Measurements from ENCODE around the gene FAM184A. TPM values are rescaled to one million over a fixed set of nuclear protein-coding genes. Genes with fewer than 3 reads are reported as not detected.

Gene FAM184A
- total and polyA plus RNA-seq, 9 of the 15 experiments (the other 6 are each of a cell fraction or from before 2014, with no cell fraction given): 6.4 to 18.7 (median 13.1) TPM

DNA sequence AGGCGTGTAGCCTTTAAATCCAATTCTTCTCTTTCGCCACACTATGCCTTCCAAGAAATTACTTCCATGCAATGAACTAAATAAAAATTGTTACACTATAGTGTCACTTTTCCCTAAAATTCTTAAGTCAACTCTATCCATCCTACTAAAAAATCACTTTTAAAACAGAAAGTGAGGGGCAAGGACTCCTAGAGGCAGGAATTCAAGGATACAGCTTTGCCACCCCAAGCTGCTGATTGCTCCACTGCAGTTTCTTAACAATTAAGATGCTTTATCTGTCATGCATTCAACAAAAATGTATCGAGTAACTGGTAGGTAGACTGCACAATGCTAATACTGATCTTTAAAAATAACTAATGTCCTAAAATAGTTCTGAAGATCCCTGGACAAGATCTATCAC is 147.8 kb downstream of the FAM184A start:
- 96% methylated on average over 3 of the region's 3 CpGs for WGBS (ENCODE audit: insufficient coverage, low coverage, missing lambda C conversion rate)
- no peak for FAIRE-seq
- ATAC-seq: no peak
- ChIA-PET CTCF (ENCODE audit: low intra/inter-chr PET ratio) (no interaction called here), POLR2A (interaction anchor here (0.6 kb wide), 1 partner anchor 36 kb away, joined by 4 read pairs; the partner anchor contains the start of gene ASF1A)
- Histone ChIP-seq H4K20me1 (replicated peaks; ENCODE audit: control insufficient read depth, insufficient read depth, low read length) (no peaks in the 10 kb centered on the region), H3K9me1 (ENCODE audit: control insufficient read depth, insufficient read depth, low read length) (no peaks in the 10 kb centered on the region), H3K36me3 (ENCODE audit: control insufficient read depth, insufficient read depth, low read length) (peaks cover 53% of the 10 kb centered on the region), H3K27ac (ENCODE audit: extremely low read depth, low read depth, low read length) (no peak overlapping the region), H3K4me3 (no peak overlapping the region), H3K79me2 (ENCODE audit: control insufficient read depth, insufficient read depth, low read length) (peaks cover 41% of the 10 kb centered on the region), H3K9me3 (replicated peaks; ENCODE audit: control insufficient read depth, insufficient read depth, low read depth, low read length) (no peaks in the 10 kb centered on the region), H3K4me2 (ENCODE audit: insufficient read depth, low read length) (no peak overlapping the region), H3K27me3 (ENCODE audit: control insufficient read depth in 2 of 2, insufficient read depth in 2 of 2, low read length in 2 of 2) (no peaks in the 10 kb centered on the region), H2AFZ (ENCODE audit: low read depth, low read length) (no peak overlapping the region), H3K4me1 (replicated peaks in 1 of 2; ENCODE audit: control insufficient read depth in 2 of 2, insufficient read depth in 2 of 2, low read length in 2 of 2) (peaks cover 8 to 10% of the 10 kb centered on the region in 2 experiments; a peak in 3 of 5 replicates), H3K9ac (ENCODE audit: insufficient read depth in 1 of 2, low read depth in 2 of 2, low read length in 2 of 2) (no peak overlapping the region)
- intact Hi-C loops (cut with micrococcal nuclease) (loop anchor here (10.0 kb wide), 1 partner anchor 794 kb away; no protein-coding TSS in a partner anchor), in situ Hi-C loops (cut with MboI) (no loop called here)
- TF ChIP-seq AFF4 (CRISPR knock-in tag; IDR thresholded peaks at IDR 0.05) (no peak), ARID2 (IDR thresholded peaks at IDR 0.05) (no peak), TEAD1 (CRISPR knock-in tag; IDR thresholded peaks at IDR 0.05) (peak in 1 of 2 experiments; percentile 45; a peak in 1 of 4 replicates)
- TF ChIP-seq, protein P1, sequence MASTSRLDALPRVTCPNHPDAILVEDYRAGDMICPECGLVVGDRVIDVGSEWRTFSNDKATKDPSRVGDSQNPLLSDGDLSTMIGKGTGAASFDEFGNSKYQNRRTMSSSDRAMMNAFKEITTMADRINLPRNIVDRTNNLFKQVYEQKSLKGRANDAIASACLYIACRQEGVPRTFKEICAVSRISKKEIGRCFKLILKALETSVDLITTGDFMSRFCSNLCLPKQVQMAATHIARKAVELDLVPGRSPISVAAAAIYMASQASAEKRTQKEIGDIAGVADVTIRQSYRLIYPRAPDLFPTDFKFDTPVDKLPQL (IDR thresholded peaks at IDR 0.05; ENCODE audit: extremely low read depth, insufficient read length): no peak
- TF ChIP-seq, protein P2, sequence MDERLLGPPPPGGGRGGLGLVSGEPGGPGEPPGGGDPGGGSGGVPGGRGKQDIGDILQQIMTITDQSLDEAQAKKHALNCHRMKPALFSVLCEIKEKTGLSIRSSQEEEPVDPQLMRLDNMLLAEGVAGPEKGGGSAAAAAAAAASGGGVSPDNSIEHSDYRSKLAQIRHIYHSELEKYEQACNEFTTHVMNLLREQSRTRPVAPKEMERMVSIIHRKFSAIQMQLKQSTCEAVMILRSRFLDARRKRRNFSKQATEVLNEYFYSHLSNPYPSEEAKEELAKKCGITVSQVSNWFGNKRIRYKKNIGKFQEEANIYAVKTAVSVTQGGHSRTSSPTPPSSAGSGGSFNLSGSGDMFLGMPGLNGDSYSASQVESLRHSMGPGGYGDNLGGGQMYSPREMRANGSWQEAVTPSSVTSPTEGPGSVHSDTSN (CRISPR knock-in tag; IDR thresholded peaks at IDR 0.05; ENCODE audit: low read depth): no peak
- TF ChIP-seq, protein P2 (tag; conservative IDR thresholded peaks at IDR 0.05; ENCODE audit: low read depth): no peak
- TF ChIP-seq, protein P3, sequence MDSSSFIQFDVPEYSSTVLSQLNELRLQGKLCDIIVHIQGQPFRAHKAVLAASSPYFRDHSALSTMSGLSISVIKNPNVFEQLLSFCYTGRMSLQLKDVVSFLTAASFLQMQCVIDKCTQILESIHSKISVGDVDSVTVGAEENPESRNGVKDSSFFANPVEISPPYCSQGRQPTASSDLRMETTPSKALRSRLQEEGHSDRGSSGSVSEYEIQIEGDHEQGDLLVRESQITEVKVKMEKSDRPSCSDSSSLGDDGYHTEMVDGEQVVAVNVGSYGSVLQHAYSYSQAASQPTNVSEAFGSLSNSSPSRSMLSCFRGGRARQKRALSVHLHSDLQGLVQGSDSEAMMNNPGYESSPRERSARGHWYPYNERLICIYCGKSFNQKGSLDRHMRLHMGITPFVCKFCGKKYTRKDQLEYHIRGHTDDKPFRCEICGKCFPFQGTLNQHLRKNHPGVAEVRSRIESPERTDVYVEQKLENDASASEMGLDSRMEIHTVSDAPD (CRISPR knock-in tag; IDR thresholded peaks at IDR 0.05): no peak
- BruUV-seq (replicated peaks): no TSS peak
- no peak for DNase-seq (ENCODE audit: extremely low read depth in 1 of 4, low spot score in 3 of 4)

All from K562 (cell line).